Brain microvascular endothelial cell (primary cell): ENCODE measurements around the gene RUFY3.

Experiments
- DNase-seq: peaks from one replicate; pipeline ENCODE4 v3.0.0-alpha.2; 2020
- H3K27ac ChIP-seq: fragments of 250-450 bp; sonication (Bioruptor Pico); 2 replicates; pipeline ENCODE4 v1.5.1; 2020; ENCODE audit warnings: mild to moderate bottlenecking, moderate library complexity
- H3K27me3 ChIP-seq: fragments of 250-450 bp; sonication (Bioruptor Pico); replicated peaks from 2 replicates; pipeline ENCODE4 v1.5.1; 2020; ENCODE audit warnings: mild to moderate bottlenecking
- H3K36me3 ChIP-seq: fragments of 250-450 bp; sonication (Bioruptor Pico); replicated peaks from 2 replicates; pipeline ENCODE4 v1.5.1; 2020; ENCODE audit warnings: mild to moderate bottlenecking
- H3K4me3 ChIP-seq: 2 replicates; pipeline ENCODE4 v1.5.1; 2011; ENCODE audit warnings: low read depth, mild to moderate bottlenecking, control low read depth, low read length, moderate library complexity
- in situ Hi-C: cut with HindIII; loops from 2 replicates; pipeline ENCODE4 v1.10.0; 2017; ENCODE audit warnings: low sequenced_read_pairs, low pct_ligation_motif_present
- TF ChIP-seq, protein P1 (sequence below): IDR thresholded peaks from 2 replicates; pipeline ENCODE4 v1.5.1; 2011; ENCODE audit warnings: low read depth, mild to moderate bottlenecking, moderate library complexity, low read length, control low read depth, inconsistent platforms; ENCODE audit errors: missing control alignments

Gene RUFY3

DNA sequence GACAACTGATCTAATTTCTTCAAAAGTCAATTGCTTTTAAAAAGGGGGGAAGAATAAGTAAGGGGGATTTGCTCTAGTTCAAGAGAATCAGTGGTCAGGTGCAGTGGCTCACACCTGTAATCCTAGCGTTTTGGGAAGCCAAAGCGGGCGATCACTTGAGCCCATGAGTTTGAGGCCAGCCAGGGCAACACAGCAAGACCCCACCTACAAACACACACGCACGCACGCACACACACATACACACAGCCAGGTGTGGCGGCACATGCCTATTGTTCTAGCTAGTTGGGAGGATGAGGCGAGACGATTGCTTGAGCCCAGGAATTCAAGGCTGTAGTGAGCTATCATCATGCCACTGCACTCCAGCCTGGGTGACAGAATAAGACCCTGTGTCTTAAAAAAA, 108.3 kb downstream of the RUFY3 start:
- no peak for DNase-seq
- TF ChIP-seq, protein P1, sequence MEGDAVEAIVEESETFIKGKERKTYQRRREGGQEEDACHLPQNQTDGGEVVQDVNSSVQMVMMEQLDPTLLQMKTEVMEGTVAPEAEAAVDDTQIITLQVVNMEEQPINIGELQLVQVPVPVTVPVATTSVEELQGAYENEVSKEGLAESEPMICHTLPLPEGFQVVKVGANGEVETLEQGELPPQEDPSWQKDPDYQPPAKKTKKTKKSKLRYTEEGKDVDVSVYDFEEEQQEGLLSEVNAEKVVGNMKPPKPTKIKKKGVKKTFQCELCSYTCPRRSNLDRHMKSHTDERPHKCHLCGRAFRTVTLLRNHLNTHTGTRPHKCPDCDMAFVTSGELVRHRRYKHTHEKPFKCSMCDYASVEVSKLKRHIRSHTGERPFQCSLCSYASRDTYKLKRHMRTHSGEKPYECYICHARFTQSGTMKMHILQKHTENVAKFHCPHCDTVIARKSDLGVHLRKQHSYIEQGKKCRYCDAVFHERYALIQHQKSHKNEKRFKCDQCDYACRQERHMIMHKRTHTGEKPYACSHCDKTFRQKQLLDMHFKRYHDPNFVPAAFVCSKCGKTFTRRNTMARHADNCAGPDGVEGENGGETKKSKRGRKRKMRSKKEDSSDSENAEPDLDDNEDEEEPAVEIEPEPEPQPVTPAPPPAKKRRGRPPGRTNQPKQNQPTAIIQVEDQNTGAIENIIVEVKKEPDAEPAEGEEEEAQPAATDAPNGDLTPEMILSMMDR = no peak
- H3K27ac ChIP-seq = no peak overlapping the region
- H3K27me3 ChIP-seq = no peaks in the 10 kb centered on the region
- in situ Hi-C loops = no loop called here
- H3K4me3 ChIP-seq = no peak overlapping the region
- H3K36me3 ChIP-seq = peaks cover 76% of the 10 kb centered on the region

DNA sequence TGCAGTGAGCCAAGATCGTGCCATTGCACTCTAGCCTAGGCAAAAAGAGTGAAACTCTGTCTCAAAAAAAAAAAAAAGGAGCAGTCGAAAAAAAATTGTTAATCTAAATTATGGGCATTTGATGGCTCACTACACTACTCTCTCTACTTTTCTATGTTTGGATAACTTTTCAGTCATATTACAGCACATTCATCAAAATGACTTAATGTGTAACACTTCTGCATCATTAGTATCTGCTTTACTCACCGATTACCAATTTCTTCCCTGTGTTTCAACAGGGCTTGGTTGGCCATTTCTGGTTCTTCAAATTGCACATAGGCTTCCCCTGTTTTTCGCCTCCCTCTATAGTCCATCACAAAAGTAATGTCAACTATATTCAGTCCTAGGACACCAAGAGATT, 109.5 kb downstream of the RUFY3 start:
- Histone ChIP-seq H3K36me3 (peaks cover 71% of the 10 kb centered on the region), H3K27me3 (no peaks in the 10 kb centered on the region), H3K4me3 (no peak overlapping the region), H3K27ac (no peak overlapping the region)
- DNase-seq = no peak
- in situ Hi-C loops = no loop called here
- TF ChIP-seq, protein P1 = no peak

DNA sequence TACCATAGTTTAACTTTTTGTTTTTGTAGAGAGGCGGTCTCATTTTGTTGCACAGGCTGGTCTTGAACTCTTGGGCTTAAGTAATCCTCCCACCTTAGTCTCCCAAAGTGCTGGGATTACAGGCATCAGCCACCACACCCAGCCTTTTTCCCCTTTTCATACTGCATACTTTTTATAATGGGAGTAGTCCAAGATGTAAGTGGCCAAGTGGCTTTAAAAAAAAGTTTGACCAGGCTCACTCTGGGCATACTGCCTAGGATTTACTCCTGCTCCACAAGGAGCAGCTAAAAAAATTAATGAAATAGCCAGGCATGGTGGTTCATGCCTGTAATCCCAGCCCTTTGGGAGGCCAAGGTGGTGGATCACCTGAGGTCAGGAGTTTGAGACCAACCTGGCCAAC, 111.9 kb downstream of the RUFY3 start:
- in situ Hi-C loops = no loop called here
- peaks cover 54% of the 10 kb centered on the region for H3K36me3 ChIP-seq
- H3K27ac ChIP-seq = no peak overlapping the region
- H3K27me3 ChIP-seq = no peaks in the 10 kb centered on the region
- TF ChIP-seq, protein P1 = no peak
- DNase-seq = no peak
- H3K4me3 ChIP-seq = no peak overlapping the region

DNA sequence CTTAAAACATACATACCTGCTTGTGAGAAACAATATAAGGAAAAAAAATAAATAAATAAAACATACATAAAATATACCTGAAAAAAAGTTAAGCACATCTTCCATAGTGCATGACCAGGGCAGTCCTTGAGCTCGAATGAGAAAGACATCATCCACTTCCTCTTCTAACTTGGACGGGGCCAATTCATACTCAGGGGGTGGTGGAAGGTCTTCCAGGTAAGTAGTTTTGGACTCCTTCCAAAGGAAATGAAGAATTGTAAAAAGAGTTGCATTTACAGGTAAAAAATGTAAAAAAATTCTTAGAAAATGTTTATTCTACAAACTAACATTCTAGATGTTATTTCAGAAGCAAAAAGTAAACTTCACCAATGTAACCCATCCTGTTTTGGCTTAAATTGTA, 114.3 kb downstream of the RUFY3 start:
- in situ Hi-C loops = no loop called here
- no peak overlapping the region for H3K27ac ChIP-seq
- no peaks in the 10 kb centered on the region for H3K27me3 ChIP-seq
- TF ChIP-seq, protein P1 = no peak
- no peak for DNase-seq
- H3K4me3 ChIP-seq = no peak overlapping the region
- H3K36me3 ChIP-seq = peaks cover 33% of the 10 kb centered on the region

DNA sequence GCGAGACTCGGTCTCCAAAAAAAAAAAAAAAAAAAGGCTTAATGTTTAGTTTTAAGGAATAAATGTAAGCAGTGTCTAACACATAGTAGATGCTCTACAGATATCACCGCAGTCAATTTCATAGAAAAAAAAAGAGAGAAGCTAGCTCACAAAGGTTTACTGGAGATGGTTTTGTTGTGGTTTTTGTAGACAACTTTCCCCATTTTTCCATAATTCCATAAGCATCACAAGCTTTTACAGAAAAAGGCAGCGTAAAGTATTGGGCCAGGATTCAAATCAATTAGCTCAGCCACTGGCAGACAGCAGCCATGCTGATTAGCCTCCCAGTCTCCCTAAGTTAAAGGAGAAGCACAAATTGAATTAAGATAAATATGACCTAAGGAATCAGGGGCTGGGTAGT, 116.4 kb downstream of the RUFY3 start:
- peak overlapping the region; percentile 75 for H3K27ac ChIP-seq
- peak overlapping the region; percentile 98 for H3K4me3 ChIP-seq
- no peaks in the 10 kb centered on the region for H3K27me3 ChIP-seq
- TF ChIP-seq, protein P1 = no peak
- no peak for DNase-seq
- in situ Hi-C loops = no loop called here
- peaks cover 16% of the 10 kb centered on the region for H3K36me3 ChIP-seq
